Posterior vena cava (tissue), 2 donors: ENCODE results near the gene VCPKMT. TPM values are rescaled to one million over a fixed set of nuclear protein-coding genes. Genes with fewer than 3 reads are reported as not detected.

Source experiments
- DNase-seq: peaks from one replicate; pipeline ENCODE4 v3.0.0-alpha.2; 2020; ENCODE audit warnings: low spot score
- intact Hi-C, 2 donors: fragments of 100-400 bp; cut with DNase I; formaldehyde crosslinking; loops; one replicate each; pipeline versions ENCODE4 v1.14.1 to v1.14.2; 2022 to 2023
- long read RNA-seq, 2 donors: library from polyadenylated mRNA; unstranded; transcript quantifications; one replicate each; pipeline ENCODE4 v2.0.0, GENCODE V29; 2020 to 2021
- total RNA-seq, 2 donors: library from RNA; stranded (reverse); fragmentation: NEBNext Ultra II Directional; extraction: Animal tissue kit (Norgen Biotek cat#: 25700); gene quantifications; one replicate each; pipeline ENCODE4 v1.2.1, GENCODE V29; 2021
- donor health status: DM: yes; HTN: yes; CAD: no.
- donor health status: DM: yes; HTN: yes; CAD: no.

The VCPKMT gene
- 1 to 10 TPM; 5.8 to 6.2 TPM for total RNA-seq
- long read RNA-seq, donor 1, partial matches to known transcripts: 1 of 2 reads
- long read RNA-seq, donor 1, other reads (novel, unspliced or antisense): 0 of 2 reads
- long read RNA-seq, donor 2, transcript VCPKMT-204 (6 exons, 1,793 nt): major isoform, 5 of 17 reads
- long read RNA-seq, donor 2, transcript VCPKMT-202 (6 exons, 1,761 nt): major isoform, 5 of 17 reads
- long read RNA-seq, donor 2, partial matches to known transcripts: 2 of 17 reads
- long read RNA-seq, donor 2, other reads (novel, unspliced or antisense): 2 of 17 reads

DNA sequence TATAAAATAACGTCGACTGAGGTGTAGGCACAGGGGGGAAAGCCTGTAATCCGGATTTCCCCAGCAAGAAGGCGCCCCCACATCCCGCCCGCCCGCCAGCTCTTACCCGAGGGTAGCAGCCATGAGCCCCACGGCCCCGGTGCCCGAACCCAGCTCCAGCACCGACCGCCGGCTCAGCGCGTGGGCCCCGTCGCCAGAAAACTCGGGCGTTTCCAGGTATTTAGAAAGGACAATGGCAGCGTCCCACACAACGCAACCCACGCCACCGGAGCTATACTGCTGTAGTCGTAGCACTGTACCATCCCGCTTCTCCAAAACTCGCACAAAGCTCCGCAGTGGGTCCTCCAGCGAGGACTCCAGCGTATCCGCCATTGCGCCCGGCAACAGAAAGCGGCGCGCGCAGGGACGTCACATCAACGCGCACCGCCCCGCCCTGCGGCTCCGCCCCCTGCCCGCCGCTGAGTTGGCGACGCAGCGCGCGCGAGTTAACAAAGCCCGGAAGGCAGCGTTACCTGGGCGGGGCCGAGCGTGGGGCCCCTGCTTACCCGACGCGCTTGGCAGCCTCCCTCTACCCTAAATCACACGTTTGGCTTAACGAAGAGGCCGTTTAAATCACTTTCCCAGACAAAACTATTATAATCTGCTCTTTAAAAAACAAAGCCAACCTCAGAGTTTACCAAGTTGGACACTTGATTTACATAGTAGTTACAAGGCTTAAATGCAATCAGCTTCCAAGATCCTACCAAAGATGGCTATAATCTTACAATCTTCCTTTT is at the start of gene VCPKMT:
Gene VCPKMT (minus strand): TSS at position 392 of the 776 bp plus-strand sequence. CDS start 20 bp downstream, at position 372.
- intact Hi-C loops: no loop called here
- peak; percentile 98 for DNase-seq

GRCh38 chr14:50156111-50156510 is 39.7 kb upstream of the VCPKMT start:
- intact Hi-C loops: no loop called here
- DNase-seq: no peak

DNA sequence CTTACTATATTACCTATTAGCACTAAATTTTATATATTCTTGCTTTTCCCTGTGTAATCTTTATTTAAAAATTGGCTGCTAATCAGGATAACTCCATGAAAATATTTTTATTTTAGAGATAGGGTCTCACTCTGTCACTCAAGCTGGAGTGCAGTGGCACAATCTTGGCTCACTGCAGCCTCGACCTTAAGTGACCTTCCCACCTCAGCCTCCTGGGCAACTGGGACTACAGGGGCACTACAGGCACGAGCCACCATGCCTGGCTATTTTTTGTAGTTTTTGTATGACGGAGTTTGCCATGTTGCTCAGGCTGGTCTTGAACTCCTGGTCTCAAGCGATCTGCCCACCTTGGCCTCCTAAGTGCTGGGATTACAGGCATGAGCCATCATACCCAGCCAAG is 32.4 kb upstream of the VCPKMT start:
- intact Hi-C loops: no loop called here
- no peak for DNase-seq

DNA sequence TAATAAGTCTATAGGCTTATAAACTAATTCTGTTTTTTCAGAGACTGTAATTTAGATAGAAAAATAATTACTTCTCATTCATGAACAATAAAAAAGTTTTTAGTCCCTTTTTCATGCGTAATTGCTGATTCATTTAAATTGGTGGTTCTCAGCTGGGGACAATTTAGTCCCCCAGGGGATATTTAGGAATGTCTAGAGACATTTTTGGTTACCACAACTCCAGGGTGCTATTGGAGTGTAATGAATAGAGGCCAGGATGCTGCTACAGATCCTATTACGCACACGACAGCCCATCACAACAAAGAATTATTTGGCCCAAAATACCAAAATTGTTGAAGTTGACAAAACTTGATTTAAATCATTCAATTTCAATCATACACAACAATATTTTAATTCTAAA is 22.8 kb upstream of the VCPKMT start:
- intact Hi-C loops: no loop called here
- no peak for DNase-seq

GRCh38 chr14:50127802-50128201 is 11.4 kb upstream of the VCPKMT start:
- intact Hi-C loops: no loop called here
- no peak for DNase-seq

- intact Hi-C loops: no loop called here
These were observed 6.7 kb upstream of the VCPKMT start for GRCh38 chr14:50123062-50123461.

DNA sequence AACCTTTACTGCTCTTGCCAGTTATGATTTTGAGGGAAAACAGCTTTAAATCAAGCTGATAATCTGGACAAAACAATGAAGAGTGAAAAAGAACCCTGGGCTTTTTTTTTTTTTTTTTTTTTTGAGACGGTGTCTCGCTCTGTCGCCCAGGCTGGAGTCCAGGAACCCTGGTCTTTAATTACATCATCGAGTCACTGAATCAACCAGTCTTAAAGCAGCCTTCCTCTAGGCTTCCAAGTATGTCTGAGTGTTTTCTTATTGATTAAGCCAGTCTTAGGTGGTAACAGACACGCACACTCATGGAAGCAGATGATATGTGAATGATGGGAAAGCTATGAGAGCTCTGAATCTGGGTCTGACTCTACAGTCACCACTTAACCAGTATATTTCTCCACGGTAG is 5.9 kb upstream of the VCPKMT start:
- intact Hi-C loops: no loop called here
- no peak for DNase-seq

More at GRCh38 chr14:50123062-50123461, 6.7 kb upstream of the VCPKMT start:
- DNase-seq: no peak

DNA sequence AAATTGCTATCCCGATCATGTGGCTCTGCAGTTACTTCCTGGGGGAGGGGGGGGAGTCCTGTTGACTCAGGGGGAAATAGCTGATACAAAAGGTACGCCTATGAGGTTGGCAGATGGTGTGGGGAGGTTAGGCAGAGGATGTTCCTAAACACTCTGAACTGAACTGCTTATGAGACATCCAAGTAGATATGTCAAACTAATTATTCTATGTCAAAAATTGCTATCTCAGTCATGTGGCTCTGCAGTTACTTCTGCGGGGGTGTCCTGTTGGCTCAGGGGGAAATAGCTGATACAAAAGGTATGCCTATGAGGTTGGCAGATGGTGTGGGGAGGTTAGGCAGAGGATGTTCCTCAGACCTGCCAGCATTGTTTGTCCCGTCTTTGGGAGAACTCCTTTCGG is 5.1 kb upstream of the VCPKMT start:
- intact Hi-C loops: no loop called here
- DNase-seq: no peak

DNA sequence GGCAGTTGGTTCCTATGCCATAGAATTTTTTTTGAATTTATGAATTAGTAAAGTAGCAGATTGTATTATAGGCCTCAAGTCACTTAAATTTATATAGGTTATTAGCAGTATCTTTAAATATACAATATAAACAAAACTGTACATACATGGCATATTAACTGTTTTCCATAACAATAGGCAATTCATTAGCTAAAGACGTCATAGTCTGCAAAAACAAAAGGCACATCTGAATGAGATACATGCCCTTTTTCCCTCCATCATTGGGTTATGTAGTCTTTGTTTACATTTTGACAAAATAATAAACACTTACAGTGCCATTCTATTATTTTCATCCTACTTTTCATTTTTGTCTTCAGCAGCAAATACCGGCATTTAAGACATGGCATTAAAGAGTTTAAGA is 1.1 kb upstream of the VCPKMT start:
- intact Hi-C loops: no loop called here
- DNase-seq: no peak

- intact Hi-C loops: no loop called here
- DNase-seq: no peak
These were observed 594 bp upstream of the VCPKMT start for GRCh38 chr14:50116966-50117365.

GRCh38 chr14:50113381-50114035 is 2.9 kb downstream of the VCPKMT start:
- DNase-seq: no peak
- intact Hi-C loops: no loop called here

GRCh38 chr14:50110323-50111037 is 5.9 kb downstream of the VCPKMT start:
- DNase-seq: no peak
- intact Hi-C loops: no loop called here

DNA sequence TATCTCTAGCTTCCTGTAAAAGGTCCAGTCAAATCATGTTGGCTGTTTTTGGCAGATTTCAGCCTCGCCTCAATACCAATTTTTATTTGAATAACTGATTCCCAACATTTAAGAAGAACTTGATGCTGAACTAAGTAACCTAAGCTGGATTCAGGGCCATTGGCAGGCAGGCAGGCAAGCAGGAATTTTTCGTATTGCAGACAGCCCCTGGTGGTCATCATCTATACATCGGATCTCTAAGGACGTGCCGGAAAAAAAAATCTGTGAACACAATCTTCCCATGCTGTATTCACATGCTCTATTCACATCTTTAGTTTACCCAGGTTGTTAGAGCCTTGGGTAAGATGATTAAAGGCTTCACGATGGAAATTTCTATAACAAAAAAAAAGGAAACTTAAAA is 7.0 kb downstream of the VCPKMT start:
- intact Hi-C loops: loop anchor here in 1 of 2 donors (5.0 to 10.0 kb wide), 2 partner anchors 105 to 247 kb away; no protein-coding TSS in a partner anchor
- DNase-seq: no peak

- intact Hi-C loops: loop anchor here in 1 of 2 donors (5.0 to 10.0 kb wide), 2 partner anchors 103 to 246 kb away; no protein-coding TSS in a partner anchor
- DNase-seq: no peak
These were observed 8.5 kb downstream of the VCPKMT start for GRCh38 chr14:50107850-50108249.

DNA sequence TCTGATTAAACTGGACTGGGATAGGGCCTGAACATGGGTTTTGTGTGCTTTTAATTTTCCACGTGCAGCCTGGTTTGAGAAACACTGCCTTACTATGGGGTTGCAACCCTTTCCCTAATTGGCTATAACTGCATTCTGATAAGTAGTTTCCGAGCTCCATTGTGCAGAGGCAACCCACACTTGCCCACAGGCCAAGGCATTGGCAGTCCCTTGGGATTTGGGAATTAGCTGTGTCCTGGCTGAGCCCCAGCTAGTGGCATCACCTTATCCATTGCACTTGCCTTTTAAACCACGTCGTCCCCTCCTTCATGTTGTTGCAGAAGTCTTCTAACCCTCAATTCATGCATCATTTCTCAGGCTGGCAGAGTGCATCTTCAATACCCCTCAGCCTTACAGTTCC is 10.2 kb downstream of the VCPKMT start:
- no peak for DNase-seq
- intact Hi-C loops: loop anchor here in 1 of 2 donors (5.0 to 10.0 kb wide), 2 partner anchors 101 to 244 kb away; no protein-coding TSS in a partner anchor

- intact Hi-C loops: loop anchor here in 1 of 2 donors (10.0 kb wide), 1 partner anchor 99 kb away; no protein-coding TSS in a partner anchor
These were observed 12.8 kb downstream of the VCPKMT start for GRCh38 chr14:50103558-50103957.

DNA sequence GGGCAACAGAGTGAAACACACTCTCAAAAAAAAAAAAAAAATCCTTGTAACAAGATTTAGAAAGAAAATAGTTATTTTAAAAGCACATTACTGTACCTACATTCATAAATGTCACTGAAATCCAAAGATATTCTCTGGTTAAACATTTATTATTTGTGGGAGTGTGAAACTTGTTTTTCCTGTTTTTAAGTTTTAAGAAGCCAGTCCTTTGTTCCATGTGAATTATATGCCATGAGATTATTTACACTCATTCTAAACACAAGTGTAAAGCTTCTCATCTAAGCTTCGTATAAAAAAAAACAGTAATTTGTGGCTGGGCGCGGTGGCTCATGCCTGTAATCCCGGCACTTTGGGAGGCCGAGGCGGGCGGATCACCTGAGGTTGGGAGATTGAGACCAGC is 15.0 kb downstream of the VCPKMT start:
- no peak for DNase-seq
- intact Hi-C loops: loop anchor here in 1 of 2 donors (10.0 kb wide), 1 partner anchor 97 kb away; no protein-coding TSS in a partner anchor

More at GRCh38 chr14:50103558-50103957, 12.8 kb downstream of the VCPKMT start:
- DNase-seq: no peak

DNA sequence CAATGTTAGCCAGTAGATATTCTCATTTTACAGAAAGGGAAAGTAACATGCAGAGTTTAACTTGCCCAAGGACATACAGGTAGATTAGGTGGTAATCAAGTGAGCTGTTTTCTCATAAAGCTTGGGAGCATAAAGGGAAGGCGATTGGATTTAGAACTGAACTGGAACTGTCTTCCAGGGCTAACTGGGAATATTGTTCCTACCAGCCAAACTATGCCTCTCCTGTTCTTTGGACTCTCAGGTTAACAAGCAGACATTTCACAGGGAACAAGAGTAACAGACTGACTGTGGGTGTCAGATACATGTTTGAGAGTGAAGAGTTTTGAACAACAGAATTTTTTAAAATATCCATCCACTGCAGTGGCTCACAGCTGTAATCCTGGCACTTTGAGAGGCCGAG is 15.6 kb downstream of the VCPKMT start:
- DNase-seq: no peak
- intact Hi-C loops: loop anchor here in 1 of 2 donors (10.0 kb wide), 1 partner anchor 96 kb away; no protein-coding TSS in a partner anchor

DNA sequence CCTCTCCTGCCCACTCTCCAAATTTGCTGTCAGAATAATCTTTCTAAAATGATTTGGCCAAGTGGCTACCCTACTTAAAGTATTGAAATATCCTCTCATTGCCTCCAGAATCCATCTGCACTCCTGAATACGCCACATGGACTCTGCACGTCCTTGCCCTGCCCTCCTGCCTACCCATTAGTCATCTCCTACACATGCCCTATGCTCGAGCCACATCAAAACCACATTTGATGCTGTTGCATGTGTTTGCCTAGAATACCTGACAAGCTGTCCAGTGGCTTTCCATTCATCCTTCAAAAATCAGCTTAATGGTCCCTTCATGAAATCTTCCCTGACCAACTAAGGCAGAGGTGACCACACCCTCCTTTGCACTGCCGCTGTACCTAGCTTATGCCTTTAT is 17.0 kb downstream of the VCPKMT start:
- intact Hi-C loops: no loop called here
- DNase-seq: no peak
